OCI-LY1 (cell line): ENCODE results near the gene STK17B.

Experiments
- H2AFZ ChIP-seq: fragments of 200-600 bp; sonication (generic), shearing (Covaris generic); 2 replicates; pipeline ENCODE4 v1.6.0; 2014; ENCODE audit warnings: antibody characterized with exemption, mild to moderate bottlenecking, low read length
- H3F3A ChIP-seq: fragments of 200-600 bp; sonication (generic), shearing (Covaris generic); 2 replicates; pipeline ENCODE4 v1.6.0; 2014; ENCODE audit warnings: mild to moderate bottlenecking, antibody characterized with exemption, low read length, moderate library complexity; ENCODE audit not compliant: insufficient read depth
- H3K27ac ChIP-seq: fragments of 200-600 bp; sonication (generic); 2 replicates; pipeline ENCODE4 v1.5.1; 2014; ENCODE audit warnings: low read length, mixed run types, mild to moderate bottlenecking, low read depth; ENCODE audit not compliant: poor library complexity, severe bottlenecking
- H3K27me3 ChIP-seq: fragments of 200-600 bp; sonication (generic); 2 replicates; pipeline ENCODE4 v1.6.0; 2014; ENCODE audit warnings: antibody characterized with exemption, mild to moderate bottlenecking, low read length, moderate library complexity; ENCODE audit not compliant: insufficient read depth
- H3K36me3 ChIP-seq: fragments of 200-600 bp; sonication (generic); 2 replicates; pipeline ENCODE4 v1.6.1; 2014; ENCODE audit warnings: mild to moderate bottlenecking, antibody characterized with exemption, low read length, moderate library complexity, mixed read lengths; ENCODE audit not compliant: insufficient read depth
- H3K4me1 ChIP-seq: fragments of 200-600 bp; sonication (generic); 2 replicates; pipeline ENCODE4 v1.5.1; 2014; ENCODE audit warnings: mild to moderate bottlenecking, low read length, moderate library complexity; ENCODE audit not compliant: insufficient read depth, severe bottlenecking
- H3K4me2 ChIP-seq: fragments of 200-600 bp; sonication (generic), shearing (Covaris generic); 2 replicates; pipeline ENCODE4 v1.6.1; 2014; ENCODE audit warnings: low read length
- H3K4me3 ChIP-seq: fragments of 200-600 bp; sonication (generic); 2 replicates; pipeline ENCODE4 v1.5.1; 2014; ENCODE audit warnings: low read length, low read depth, mild to moderate bottlenecking, mixed read lengths; ENCODE audit not compliant: poor library complexity, severe bottlenecking
- H3K79me2 ChIP-seq: fragments of 200-600 bp; shearing (Covaris generic); 2 replicates; pipeline ENCODE4 v1.6.1; 2016; ENCODE audit warnings: mixed run types, low read length, mixed read lengths; ENCODE audit not compliant: insufficient read depth
- H3K9ac ChIP-seq: fragments of 200-600 bp; sonication (generic), shearing (Covaris generic); 2 replicates; pipeline ENCODE4 v1.6.1; 2014; ENCODE audit warnings: mild to moderate bottlenecking, low read length, mixed read lengths
- H3K9me2 ChIP-seq: fragments of 200-600 bp; sonication (generic), shearing (Covaris generic); 2 replicates; pipeline ENCODE4 v1.6.1; 2014; ENCODE audit warnings: low read depth, mild to moderate bottlenecking, low read length, mixed read lengths
- H3K9me3 ChIP-seq: fragments of 200-600 bp; shearing (Covaris generic); 2 replicates; pipeline ENCODE4 v1.6.1; 2014; ENCODE audit warnings: low read length, mixed read lengths
- H4K20me1 ChIP-seq: fragments of 200-600 bp; sonication (generic), shearing (Covaris generic); 2 replicates; pipeline ENCODE4 v1.6.0; 2016; ENCODE audit warnings: mild to moderate bottlenecking, low read length; ENCODE audit not compliant: insufficient read depth
- EZH2 ChIP-seq: fragments of 200-600 bp; sonication (generic), shearing (Covaris generic); IDR thresholded peaks from 2 replicates; pipeline ENCODE4 v1.8.0; 2017; ENCODE audit warnings: borderline replicate concordance, mixed run types, mild to moderate bottlenecking, antibody characterized with exemption, low read length, moderate library complexity, mixed read lengths
- TF ChIP-seq, protein P1 (sequence below): fragments of 200-600 bp; sonication (generic), shearing (Covaris generic); IDR thresholded peaks from 2 replicates; pipeline ENCODE4 v1.5.1; 2017; ENCODE audit warnings: mild to moderate bottlenecking, antibody characterized with exemption, low read length, moderate library complexity, mixed read lengths

Gene STK17B

DNA sequence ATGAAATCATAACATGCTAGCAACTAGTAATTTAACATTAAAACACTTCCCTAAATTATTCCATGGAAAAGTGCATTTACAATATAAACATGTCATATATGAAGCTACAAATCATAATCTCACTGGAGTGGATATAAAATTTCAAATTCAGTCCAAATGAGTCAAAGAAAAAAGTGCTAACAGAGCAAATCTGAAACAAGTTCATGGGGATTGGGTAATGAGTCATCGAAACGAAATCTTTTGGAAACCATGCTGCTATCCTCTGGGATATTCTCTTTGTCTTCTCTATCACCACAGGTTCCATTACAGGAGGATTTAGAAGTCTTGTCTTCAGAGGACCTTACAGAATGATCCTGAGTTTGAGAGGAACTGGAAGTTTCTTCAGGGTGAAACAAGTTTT, 34.1 kb downstream of the STK17B start:
- Histone ChIP-seq H3K27me3 (no peaks in the 10 kb centered on the region), H3K79me2 (0 out of 2 replicates have a peak, but pooled peaks cover under 1% of the 10 kb centered on the region), H3K4me3 (no peak overlapping the region), H2AFZ (no peak overlapping the region), H3K27ac (no peak overlapping the region), H3K4me2 (no peak overlapping the region), H3K4me1 (no peaks in the 10 kb centered on the region), H4K20me1 (no peaks in the 10 kb centered on the region), H3K9me2 (no peaks in the 10 kb centered on the region), H3K36me3 (peaks cover 95% of the 10 kb centered on the region), H3K9me3 (no peaks in the 10 kb centered on the region), H3K9ac (no peak overlapping the region), H3F3A (peaks cover 35% of the 10 kb centered on the region)
- TF ChIP-seq, protein P1, sequence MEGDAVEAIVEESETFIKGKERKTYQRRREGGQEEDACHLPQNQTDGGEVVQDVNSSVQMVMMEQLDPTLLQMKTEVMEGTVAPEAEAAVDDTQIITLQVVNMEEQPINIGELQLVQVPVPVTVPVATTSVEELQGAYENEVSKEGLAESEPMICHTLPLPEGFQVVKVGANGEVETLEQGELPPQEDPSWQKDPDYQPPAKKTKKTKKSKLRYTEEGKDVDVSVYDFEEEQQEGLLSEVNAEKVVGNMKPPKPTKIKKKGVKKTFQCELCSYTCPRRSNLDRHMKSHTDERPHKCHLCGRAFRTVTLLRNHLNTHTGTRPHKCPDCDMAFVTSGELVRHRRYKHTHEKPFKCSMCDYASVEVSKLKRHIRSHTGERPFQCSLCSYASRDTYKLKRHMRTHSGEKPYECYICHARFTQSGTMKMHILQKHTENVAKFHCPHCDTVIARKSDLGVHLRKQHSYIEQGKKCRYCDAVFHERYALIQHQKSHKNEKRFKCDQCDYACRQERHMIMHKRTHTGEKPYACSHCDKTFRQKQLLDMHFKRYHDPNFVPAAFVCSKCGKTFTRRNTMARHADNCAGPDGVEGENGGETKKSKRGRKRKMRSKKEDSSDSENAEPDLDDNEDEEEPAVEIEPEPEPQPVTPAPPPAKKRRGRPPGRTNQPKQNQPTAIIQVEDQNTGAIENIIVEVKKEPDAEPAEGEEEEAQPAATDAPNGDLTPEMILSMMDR: no peak
- no peak for TF ChIP-seq EZH2

DNA sequence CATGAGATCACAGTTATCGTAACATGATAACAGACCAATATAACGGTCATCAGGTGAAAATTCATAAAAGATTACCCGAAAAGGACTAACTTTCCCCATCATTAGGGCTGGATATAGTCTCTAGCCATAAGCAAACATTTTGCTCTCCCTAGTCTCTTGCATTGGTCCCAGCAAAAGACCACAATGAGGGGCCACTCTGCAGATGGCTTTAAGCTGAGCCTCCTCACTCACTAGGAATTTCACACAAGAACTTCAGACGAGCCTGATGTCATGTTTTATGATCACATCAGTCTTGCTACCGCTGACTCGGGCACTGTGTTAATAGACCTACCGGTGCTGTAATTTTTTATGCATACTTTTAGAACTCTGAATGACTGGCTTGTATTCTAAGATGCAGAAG, 35.2 kb downstream of the STK17B start:
- Histone ChIP-seq H3K27ac (no peak overlapping the region), H3K9ac (no peak overlapping the region), H4K20me1 (no peaks in the 10 kb centered on the region), H3K9me2 (no peaks in the 10 kb centered on the region), H3K4me1 (peaks cover 8% of the 10 kb centered on the region), H2AFZ (no peak overlapping the region), H3K4me3 (no peak overlapping the region), H3K27me3 (no peaks in the 10 kb centered on the region), H3K4me2 (no peak overlapping the region), H3F3A (peaks cover 35% of the 10 kb centered on the region), H3K36me3 (peaks cover 84% of the 10 kb centered on the region), H3K79me2 (no peaks in the 10 kb centered on the region), H3K9me3 (no peaks in the 10 kb centered on the region)
- TF ChIP-seq, protein P1: no peak
- TF ChIP-seq EZH2: no peak

DNA sequence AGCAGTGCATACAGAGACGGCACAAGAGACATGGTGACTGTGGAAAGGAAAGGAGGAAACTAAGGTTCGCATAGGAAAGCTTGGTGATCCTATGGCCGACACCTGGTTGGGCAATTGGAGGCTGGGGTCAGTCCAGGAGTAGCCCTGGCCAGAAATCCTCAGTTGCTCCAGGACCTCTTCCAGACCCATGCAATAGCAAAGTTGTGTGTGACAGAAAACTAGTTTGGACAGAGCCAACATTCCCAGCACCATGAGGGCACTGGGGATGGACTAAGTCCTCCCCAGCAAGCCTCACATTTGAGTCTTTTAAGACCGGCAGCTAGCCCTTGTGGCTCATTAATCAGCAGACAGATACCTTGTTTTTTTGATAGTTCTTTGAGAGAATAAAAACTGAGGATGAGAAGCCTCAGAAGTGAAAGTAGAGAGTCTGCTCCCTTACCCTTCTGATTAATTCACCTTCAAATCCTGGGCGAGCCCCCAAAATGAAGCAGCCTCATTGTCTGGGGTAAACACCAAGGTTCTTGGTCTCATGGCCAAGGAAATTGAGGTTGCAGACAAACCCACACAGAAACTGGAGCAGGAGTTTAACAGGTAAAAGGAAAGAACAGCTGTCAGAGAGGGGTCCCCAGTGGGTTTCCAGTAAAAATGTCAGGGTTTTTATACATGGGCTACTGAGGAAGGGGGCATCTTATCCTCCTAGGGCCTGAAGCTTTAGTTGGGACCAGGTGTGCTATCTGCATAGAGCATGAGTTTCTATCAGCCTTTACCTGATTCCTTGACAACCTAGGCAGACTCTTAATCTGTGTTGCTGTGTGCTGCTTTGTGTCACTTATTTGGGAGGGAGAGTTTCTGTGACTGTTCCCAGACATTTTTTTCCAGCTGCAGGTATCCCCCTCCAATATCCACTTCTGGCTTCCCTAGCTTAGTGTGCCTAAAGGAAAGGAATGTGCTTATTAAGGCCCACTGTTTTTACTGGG, 39.1 kb downstream of the STK17B start:
- Histone ChIP-seq H3K9me3 (peaks cover 9% of the 10 kb centered on the region), H3K4me1 (peaks cover 8% of the 10 kb centered on the region), H3K36me3 (peaks cover 46% of the 10 kb centered on the region), H3K79me2 (no peaks in the 10 kb centered on the region), H3F3A (peaks cover 23% of the 10 kb centered on the region), H3K4me3 (peak overlapping the region; percentile 33), H3K27me3 (no peaks in the 10 kb centered on the region), H3K9ac (no peak overlapping the region), H2AFZ (no peak overlapping the region), H3K9me2 (no peaks in the 10 kb centered on the region), H4K20me1 (no peaks in the 10 kb centered on the region), H3K4me2 (peak overlapping the region; percentile 49), H3K27ac (peak overlapping the region; percentile 52)
- TF ChIP-seq, protein P1: no peak
- TF ChIP-seq EZH2: no peak
